HG03520 (cell line): ENCODE data around the gene NUP37.
A peak's percentile ranks its signal among the peaks of the same experiment; 100 is the strongest.
"Not testable (repeated sequence)": the region's sequence is repeated elsewhere in the genome, so short reads cannot be mapped to it uniquely, and the experiment has no call there.

Source experiments
- ATAC-seq: cut with Tn5 transposase; IDR thresholded peaks from one replicate; pipeline ENCODE4 v1.9.1; 2021; ENCODE audit warnings: mild to moderate bottlenecking, moderate library complexity; ENCODE audit not compliant: unreplicated experiment

The NUP37 gene

GRCh38 chr12:102093319-102093718 lies 26.6 kb downstream of the NUP37 start:
- ATAC-seq = no peak

DNA sequence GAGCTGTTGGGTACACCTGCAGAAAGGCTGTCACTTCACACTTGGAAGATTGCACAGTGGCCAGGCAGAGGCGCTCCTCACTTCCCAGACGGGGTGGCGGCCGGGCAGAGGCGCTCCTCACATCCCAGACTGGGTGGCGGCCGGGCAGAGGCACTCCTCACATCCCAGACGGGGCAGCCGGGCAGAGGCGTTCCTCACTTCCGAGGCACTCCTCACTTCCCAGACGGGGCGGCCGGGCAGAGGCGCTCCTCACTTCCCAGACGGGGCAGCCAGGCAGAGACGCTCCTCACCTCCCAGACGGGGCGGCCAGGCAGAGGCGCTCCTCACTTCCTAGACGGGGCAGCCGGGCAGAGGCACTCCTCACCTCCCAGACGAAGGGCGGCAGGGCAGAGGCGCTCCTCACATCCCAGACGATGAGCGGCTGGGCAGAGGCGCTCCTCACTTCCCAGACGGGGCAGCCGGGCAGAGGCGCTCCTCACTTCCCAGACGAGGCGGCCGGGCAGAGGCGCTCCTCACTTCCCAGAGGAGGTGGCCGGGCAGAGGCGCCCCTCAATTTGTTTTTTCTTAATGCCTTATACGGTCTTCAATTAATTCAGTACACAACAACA lies 30.6 kb downstream of the NUP37 start:
- ATAC-seq = not testable (repeated sequence)

DNA sequence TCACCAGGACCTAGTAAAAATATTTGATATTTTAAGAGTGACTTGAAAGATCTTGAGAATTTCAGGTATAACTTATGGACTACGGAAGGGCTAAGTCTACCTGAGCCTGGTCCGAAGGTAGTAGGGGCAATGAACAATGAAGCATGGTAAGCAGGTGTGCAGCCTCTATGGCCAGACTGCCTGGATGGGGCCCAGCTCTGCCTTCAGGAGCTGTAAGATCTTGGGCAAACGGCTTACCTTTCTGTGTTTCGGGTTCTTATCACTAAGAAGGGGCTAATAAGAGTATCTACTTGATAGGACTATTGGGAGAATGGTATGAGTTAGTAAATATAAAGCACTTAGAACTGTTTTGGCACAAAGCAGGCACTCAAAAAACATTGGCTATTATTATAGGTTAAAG lies 39.1 kb downstream of the NUP37 start:
- no peak for ATAC-seq

GRCh38 chr12:102072092-102072491 lies 47.8 kb downstream of the NUP37 start:
- not testable (repeated sequence) for ATAC-seq

- ATAC-seq = no peak
Observed at GRCh38 chr12:102069707-102070106, 50.2 kb downstream of the NUP37 start.

GRCh38 chr12:102067574-102068258 lies 52.2 kb downstream of the NUP37 start:
- no peak for ATAC-seq

DNA sequence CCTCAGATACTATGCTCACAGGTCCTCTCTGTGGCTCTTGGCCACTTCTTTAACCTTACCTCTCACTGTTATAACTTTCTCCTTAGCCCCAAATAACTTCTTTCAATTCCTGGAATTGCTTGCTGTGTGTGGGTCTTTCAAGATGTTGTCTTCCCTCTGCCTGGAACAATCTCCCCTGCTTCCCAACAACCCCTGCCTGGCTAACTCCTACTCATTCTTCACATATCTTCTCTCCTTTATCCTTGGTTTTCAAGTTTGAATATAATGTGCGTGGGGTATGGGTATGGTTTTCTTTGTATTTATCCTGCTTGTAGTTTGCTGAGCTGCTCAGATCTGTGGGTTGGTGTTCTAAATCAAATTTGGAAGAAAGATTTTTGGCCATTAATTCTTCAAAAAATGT lies 55.4 kb downstream of the NUP37 start:
- no peak for ATAC-seq

- ATAC-seq = no peak
Observed at GRCh38 chr12:102063069-102063468, 56.8 kb downstream of the NUP37 start.

GRCh38 chr12:102062419-102062806 lies 57.5 kb downstream of the NUP37 start:
- no peak for ATAC-seq

DNA sequence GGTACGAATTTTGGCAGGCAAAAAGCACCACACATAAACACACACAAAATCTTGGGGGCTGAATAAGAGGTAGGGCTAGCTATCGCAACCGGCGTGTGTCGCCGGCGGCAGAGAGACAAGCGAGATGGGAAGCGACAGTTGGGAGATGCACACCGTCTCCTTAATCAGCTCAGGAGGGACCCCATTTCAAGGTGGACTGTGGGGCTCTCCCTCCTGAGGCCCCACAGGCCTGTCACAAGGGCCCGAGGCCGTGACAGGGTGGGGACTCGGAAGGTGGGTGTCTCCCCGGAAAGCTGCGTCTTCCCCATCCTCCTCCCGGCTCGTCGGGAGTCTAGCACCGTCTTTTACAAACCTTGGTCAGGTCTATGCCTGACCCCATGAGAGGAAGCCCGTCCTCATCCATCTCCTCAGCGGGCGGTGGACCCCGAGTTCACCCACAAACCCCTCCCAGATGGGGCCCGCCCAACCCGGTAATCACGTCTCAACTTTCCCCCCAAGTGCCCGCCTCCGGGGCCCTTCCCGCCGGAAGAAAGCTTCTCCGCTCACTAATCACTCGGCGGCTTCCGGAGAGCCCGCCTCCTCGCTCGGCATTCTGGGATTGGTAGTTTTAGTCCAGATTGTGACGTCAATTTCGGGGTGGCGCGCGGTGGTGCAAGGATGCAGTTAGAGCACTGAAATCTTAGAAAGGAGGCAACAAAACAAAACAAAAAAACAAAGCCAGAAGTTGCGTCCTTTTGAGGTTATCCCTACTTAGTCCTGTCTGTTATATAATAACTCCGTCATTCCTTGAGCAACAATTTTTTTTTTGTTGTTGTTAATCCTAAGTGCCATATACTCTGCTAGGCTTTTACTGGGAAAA lies 58.1 kb downstream of the NUP37 start, which contains the start of gene WASHC3:
TSS of gene WASHC3 (minus strand) at position 432 of the 859 bp plus-strand sequence. CDS start at position 403, 29 bp downstream.
- ATAC-seq = peak; percentile 89

GRCh38 chr12:102061096-102061559 lies 58.8 kb downstream of the NUP37 start:
- peak; percentile 29 for ATAC-seq

DNA sequence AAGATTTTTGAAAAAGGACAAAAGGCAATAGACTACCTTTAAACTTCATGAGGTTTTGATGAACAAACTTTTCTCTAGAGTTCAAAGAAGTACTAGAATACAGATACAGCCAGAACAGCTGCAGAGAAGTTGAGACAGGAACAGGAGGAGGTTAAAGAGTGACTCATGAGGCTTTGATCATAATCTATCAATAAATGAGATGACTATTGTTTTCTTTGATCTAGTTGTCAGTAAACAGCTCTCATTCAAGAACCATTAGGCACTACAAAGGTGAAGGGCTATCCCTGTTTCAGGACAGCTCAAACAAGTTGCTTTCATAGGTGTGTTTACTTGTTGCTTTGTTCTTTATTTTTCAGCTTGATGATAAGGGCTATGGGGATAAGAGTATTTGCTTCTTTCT lies 60.6 kb downstream of the NUP37 start:
- ATAC-seq = no peak

DNA sequence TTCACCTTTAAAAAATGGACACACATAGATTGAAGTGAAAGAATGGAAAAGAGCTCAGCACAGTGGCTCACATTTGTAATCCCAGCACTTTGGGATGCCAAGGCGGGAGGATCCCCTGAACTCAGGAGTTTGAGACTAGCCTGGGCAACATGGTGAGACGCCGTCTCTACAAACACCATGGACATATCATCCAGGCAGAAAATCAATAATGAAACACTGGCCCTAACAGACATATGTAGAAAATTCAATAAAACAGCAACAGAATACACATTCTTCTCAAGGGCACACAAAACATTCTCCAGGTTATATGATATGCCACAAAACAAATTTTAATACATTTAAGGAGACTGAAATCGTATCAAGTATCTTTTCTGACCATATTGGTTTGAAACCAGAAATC lies 65.6 kb downstream of the NUP37 start:
- no peak for ATAC-seq

DNA sequence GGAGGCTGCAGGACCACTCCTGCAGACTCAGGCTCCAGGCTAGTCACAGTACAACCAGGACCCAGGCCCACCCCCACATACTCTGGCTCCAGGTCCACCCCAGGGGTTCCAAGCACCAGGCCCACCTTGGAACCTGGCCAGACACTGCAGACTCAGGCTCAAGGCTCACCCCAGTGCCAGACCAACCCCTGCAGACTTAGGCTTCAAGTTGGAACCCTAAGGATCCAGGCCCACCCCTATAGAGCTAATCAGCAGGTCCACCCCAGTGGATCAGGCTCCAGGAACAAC lies 66.9 kb downstream of the NUP37 start:
- ATAC-seq = no peak

DNA sequence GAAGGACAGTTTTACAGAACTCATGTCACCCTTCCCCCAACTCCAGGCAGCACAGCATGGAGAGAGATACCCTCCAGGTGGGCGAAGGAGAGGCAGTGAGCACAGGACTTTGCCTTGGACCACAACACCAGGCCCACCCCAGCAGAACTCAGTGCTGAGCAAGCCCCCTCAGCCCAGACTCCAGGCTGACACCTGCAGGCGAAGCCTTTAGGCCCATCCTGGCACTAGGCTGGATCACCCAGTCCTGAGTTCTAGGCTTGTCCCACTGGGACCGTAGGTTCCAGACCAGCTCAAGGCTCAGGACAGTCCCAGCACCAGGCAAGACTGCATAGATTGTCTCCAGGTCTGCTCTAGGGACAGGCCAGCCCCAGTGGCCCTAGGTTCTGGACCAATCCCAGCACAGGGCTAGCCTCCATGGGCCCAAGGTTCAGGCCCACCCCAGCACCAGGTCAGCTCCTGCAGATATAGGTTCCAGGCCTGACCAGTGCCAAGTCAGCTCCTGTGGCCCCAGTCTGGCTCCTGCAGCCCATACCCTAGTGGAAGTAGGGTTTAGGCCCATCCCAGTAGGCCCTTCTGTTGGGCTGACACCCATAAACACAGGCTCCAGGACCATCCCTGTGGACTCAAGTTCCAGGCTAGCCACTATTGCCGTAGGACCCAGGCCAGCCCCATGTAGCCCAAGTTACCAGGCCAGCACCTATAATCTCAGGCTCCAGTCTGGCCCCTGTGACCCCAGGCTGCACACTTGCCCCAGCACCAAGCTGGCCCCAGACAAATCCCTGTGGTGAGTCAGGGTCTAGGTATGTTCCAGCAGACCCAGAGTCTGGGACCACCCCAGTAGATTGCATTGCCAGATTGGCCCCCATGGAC lies 67.5 kb downstream of the NUP37 start:
- no peak for ATAC-seq

GRCh38 chr12:102051431-102051965 lies 68.4 kb downstream of the NUP37 start:
- ATAC-seq = no peak

DNA sequence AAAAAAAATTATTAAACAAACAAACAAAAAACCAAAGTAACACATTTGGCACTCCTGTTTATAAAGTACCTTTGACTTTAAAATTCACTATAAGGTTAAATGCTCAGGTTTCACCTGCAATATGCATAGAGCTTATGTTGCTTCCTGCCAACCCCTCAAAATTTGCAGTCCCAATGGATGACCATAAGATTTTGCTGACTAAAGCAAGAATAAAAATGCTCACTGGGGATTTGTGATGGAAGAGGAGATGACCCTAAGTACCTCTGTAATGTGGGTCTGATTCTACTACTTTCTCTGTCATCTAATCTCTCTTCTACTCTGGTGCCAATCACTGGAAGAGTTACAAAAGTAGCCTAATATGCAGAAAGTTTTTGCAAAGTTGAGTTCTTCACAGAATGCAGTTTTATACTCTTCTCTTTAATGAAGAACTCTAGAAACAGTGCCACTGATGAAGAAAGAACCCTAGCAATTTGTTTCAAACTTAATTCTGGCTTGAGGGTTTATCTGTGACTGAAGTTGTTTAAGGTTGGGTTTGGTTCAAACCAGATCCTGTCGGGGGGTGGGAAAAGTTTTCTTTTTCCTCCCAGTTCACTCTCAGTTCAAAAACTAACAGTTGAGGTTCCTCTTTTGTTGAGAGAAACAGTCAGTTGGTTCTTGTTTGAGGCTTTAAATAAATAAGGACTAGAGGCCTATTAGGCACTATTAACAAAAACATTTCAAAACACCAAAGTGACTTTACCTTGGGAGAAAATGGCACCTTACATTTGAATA lies 69.1 kb downstream of the NUP37 start:
- no peak for ATAC-seq

- ATAC-seq = no peak
Observed at GRCh38 chr12:102043928-102044327, 76.0 kb downstream of the NUP37 start.

DNA sequence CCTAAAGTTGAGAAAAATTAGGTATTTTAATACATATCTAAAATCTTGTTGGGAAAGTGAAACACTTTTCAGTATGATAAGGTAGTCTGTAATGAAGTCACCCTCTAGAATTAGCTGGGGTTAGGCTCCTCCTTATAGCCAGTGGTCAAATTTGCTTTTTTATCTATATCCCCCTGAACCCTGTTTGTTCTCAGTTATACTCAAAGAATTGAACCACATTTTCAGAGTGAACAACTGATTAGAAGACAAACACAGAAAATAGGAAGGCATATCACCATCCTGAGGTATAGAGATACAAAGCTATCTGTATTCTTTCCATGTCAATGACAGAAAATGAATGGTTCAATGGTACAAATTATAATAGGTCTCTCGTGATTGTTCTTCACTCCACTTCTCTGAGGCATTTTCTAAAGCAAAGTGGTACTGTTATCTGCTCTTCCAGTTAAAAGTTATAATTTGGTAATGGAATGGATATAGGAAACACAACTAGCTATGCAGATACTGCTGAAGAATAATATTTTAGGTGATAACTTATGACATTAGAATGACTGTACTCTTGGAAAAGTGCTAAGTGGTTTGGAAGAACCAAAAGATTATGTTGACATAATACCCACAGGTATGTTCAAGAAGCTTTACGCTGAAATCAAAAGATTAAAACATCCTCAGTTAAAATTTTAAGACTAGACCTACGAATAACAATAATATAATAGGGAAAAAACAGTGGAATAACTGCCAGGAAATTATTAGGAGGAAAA lies 85.7 kb downstream of the NUP37 start:
- no peak for ATAC-seq
